Stimulated activated naive CD4-positive, alpha-beta T cell (primary cell): ENCODE data around the gene GDPD1.
A peak's percentile ranks its signal among the peaks of the same experiment; 100 is the strongest.
"Not testable (repeated sequence)": the region's sequence is repeated elsewhere in the genome, so short reads cannot be mapped to it uniquely, and the experiment has no call there.

Experiments used
- DNase-seq, 6 experiments: peaks; one replicate each; lab custom pipeline; 2025; lab: John Stamatoyannopoulos, UW

Gene GDPD1

GRCh38 chr17:59220328-59221158 is at the start of gene GDPD1:
Gene GDPD1, plus strand, starts transcription at chr17:59220511. Its CDS starts 99 bp downstream, at chr17:59220610.
- DNase-seq: peak; percentile 92 to 97 (median 96)

GRCh38 chr17:59172436-59173004 is 47.8 kb upstream of the GDPD1 start:
- DNase-seq: no peak

GRCh38 chr17:59174671-59175070 is 45.6 kb upstream of the GDPD1 start:
- DNase-seq: no peak

GRCh38 chr17:59175076-59175475 is 45.2 kb upstream of the GDPD1 start:
- no peak for DNase-seq

- no peak for DNase-seq
These were observed 41.9 kb upstream of the GDPD1 start for GRCh38 chr17:59178266-59178985.

GRCh38 chr17:59179601-59180000 is 40.7 kb upstream of the GDPD1 start:
- DNase-seq: not testable (repeated sequence)

- no peak for DNase-seq
These were observed 39.7 kb upstream of the GDPD1 start for GRCh38 chr17:59180626-59181025.

GRCh38 chr17:59181481-59181880 is 38.8 kb upstream of the GDPD1 start:
- no peak for DNase-seq

GRCh38 chr17:59185997-59186396 is 34.3 kb upstream of the GDPD1 start:
- no peak for DNase-seq

- DNase-seq: no peak
These were observed 33.5 kb upstream of the GDPD1 start for GRCh38 chr17:59186850-59187249.

GRCh38 chr17:59190806-59191205 is 29.5 kb upstream of the GDPD1 start:
- DNase-seq: no peak

- DNase-seq: no peak
These were observed 26.9 kb upstream of the GDPD1 start for GRCh38 chr17:59193336-59193862.

- DNase-seq: no peak
These were observed 20.9 kb upstream of the GDPD1 start for GRCh38 chr17:59199398-59199797.

GRCh38 chr17:59202320-59202719 is 18.0 kb upstream of the GDPD1 start:
- no peak for DNase-seq

- no peak for DNase-seq
These were observed 941 bp upstream of the GDPD1 start for GRCh38 chr17:59219370-59219769.

- DNase-seq: no peak
These were observed 351 bp upstream of the GDPD1 start for GRCh38 chr17:59219992-59220327.

- DNase-seq: no peak
These were observed 992 bp downstream of the GDPD1 start for GRCh38 chr17:59221159-59221847.

- no peak for DNase-seq
These were observed 3.5 kb downstream of the GDPD1 start for GRCh38 chr17:59223813-59224212.

- DNase-seq: not testable (repeated sequence)
These were observed 8.3 kb downstream of the GDPD1 start for GRCh38 chr17:59228588-59228987.

- no peak for DNase-seq
These were observed 10.5 kb downstream of the GDPD1 start for GRCh38 chr17:59230764-59231163.

- no peak for DNase-seq
These were observed 14.3 kb downstream of the GDPD1 start for GRCh38 chr17:59234631-59235030.

- DNase-seq: no peak
These were observed 18.6 kb downstream of the GDPD1 start for GRCh38 chr17:59238906-59239305.
